HG02571 (cell line): ENCODE results near the gene ARHGEF28.

Experiments used
- ATAC-seq: cut with Tn5 transposase; IDR thresholded peaks from one replicate; pipeline ENCODE4 v1.9.1; 2021; ENCODE audit warnings: mild to moderate bottlenecking, moderate library complexity; ENCODE audit not compliant: unreplicated experiment

Gene ARHGEF28

DNA sequence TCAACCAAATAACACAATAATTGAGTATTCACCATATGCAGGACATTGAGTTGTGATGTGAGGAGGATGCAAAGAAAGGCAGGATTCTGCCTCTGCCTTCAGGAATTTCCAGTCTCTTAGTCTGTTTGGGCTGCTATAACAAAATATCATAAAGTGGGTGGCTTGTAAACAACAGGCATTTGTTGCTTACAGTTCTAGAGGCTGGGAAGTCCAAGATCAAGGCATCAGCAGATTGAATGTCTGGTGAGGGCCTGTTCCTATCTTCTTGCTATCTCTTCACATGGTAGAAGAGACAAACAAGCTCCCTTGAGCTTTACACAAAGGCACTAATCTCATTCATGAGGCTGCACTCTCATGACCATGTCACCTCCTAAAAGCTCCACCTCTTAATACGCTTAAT lies 360.7 kb downstream of the ARHGEF28 start:
- no peak for ATAC-seq

DNA sequence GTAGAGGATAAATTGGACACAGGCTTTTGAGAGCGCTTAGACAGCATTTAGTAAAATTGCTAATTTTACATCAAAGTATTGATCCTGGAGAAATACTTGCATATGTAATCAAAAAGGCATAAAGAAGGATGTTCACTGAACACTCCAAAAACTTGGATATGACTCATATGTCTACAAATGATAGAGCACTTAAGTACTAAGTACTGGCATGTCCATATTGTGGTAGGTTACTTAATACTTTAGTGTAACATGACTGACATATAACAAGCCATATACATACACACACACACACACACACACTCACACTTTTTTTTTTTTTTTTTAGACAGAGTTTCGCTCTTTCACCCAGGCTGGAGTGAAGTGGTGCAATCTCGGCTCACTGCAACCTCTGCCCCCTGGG lies 361.9 kb downstream of the ARHGEF28 start:
- ATAC-seq, result no peak

DNA sequence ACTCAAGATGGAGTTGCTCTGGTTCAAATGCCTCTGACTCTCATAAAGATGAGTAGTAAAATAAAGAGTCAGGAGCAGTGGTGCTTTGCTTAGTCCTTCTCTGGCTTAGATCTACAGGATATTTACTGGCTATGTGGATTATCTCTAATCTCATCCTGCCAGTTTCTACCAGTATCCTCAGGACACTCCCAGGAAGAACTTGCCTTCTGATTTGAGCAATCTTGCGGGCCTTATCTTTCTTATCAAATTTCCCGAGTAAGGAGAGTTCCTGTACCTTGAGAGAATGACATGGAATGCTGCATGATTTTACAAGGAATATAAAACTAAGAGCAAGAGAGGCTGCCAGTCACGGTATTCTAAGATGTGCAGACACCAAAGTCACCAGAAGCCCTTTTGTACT lies 364.0 kb downstream of the ARHGEF28 start:
- ATAC-seq, result no peak
